ENCODE measurements around the gene SLC10A7.

Gene SLC10A7

GRCh38 chr4:146446555-146446954 lies 75.2 kb downstream of the SLC10A7 start:
- no peak for TF ChIP-seq CTCF (conservative IDR thresholded peaks at IDR 0.05; ENCODE audit: control insufficient read depth, insufficient read depth, low read depth, low read length)
- no peak for DNase-seq (ENCODE audit: low read depth)
- no peak overlapping the region for H3K4me3 ChIP-seq (ENCODE audit: control insufficient read depth, low read depth, low read length)

- DNase-seq (ENCODE audit: low read depth): no peak
- TF ChIP-seq CTCF (conservative IDR thresholded peaks at IDR 0.05; ENCODE audit: control insufficient read depth, insufficient read depth, low read depth, low read length): no peak
- H3K4me3 ChIP-seq (ENCODE audit: control insufficient read depth, low read depth, low read length): no peak overlapping the region
Measured at GRCh38 chr4:146445198-146446150, 76.3 kb downstream of the SLC10A7 start.

GRCh38 chr4:146443525-146443924 lies 78.2 kb downstream of the SLC10A7 start:
- DNase-seq (ENCODE audit: low read depth): no peak
- no peak for TF ChIP-seq CTCF (conservative IDR thresholded peaks at IDR 0.05; ENCODE audit: control insufficient read depth, insufficient read depth, low read depth, low read length)

GRCh38 chr4:146442801-146443200 lies 78.9 kb downstream of the SLC10A7 start:
- DNase-seq (ENCODE audit: low read depth): peak; percentile 70
- no peak for TF ChIP-seq CTCF (conservative IDR thresholded peaks at IDR 0.05; ENCODE audit: control insufficient read depth, insufficient read depth, low read depth, low read length)
- H3K4me3 ChIP-seq (ENCODE audit: control insufficient read depth, low read depth, low read length): no peak overlapping the region

More at GRCh38 chr4:146443525-146443924, 78.2 kb downstream of the SLC10A7 start:
- H3K4me3 ChIP-seq (ENCODE audit: control insufficient read depth, low read depth, low read length): no peak overlapping the region

GRCh38 chr4:146439999-146440398 lies 81.7 kb downstream of the SLC10A7 start:
- no peak overlapping the region for H3K4me3 ChIP-seq (ENCODE audit: control insufficient read depth, low read depth, low read length)
- TF ChIP-seq CTCF (conservative IDR thresholded peaks at IDR 0.05; ENCODE audit: control insufficient read depth, insufficient read depth, low read depth, low read length): no peak
- no peak for DNase-seq (ENCODE audit: low read depth)

- no peak for TF ChIP-seq CTCF (conservative IDR thresholded peaks at IDR 0.05; ENCODE audit: control insufficient read depth, insufficient read depth, low read depth, low read length)
- H3K4me3 ChIP-seq (ENCODE audit: control insufficient read depth, low read depth, low read length): no peak overlapping the region
- DNase-seq (ENCODE audit: low read depth): no peak
Measured at GRCh38 chr4:146439437-146439836, 82.3 kb downstream of the SLC10A7 start.

Measured in fibroblast of mammary gland (primary cell).